ENCODE data around the gene CHST11. TPM values are rescaled to one million over a fixed set of nuclear protein-coding genes. Genes with fewer than 3 reads are reported as not detected.

Gene CHST11
- total and polyA plus RNA-seq, 4 donors: 0.57 to 11.1 (median 3.7) TPM

DNA sequence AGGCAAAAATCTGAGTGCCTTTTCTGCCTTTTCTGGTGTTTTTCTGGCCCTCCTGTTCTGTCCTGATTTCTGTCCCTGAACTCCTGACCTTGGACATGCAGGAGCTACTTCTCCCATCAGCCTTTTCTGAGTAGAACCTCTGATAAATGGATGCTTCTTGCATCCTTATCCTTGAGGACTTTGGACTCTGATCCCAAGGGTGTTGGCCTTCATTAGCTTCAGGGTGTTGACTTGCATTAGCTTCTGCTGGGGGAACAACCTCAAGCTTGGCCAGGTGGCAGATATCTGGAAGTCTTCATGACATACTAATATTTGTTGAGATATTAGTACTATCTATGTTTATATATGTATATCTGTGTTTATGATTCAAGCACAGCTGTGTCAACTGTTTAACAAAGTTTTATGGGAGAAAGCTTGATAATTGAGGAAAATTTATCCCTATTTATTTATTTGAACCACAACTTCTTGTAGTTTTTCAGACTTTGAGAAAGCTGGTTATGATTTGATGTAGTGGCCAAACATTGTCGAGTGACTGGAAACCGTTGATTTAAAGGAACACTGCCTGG is 124.3 kb downstream of the CHST11 start:
- no peak overlapping the region for H3K27ac ChIP-seq (ENCODE audit: low read depth in 1 of 2, low read length in 2 of 2)
- 80% methylated on average over 2 of the region's 2 CpGs for WGBS
- no peaks in the 10 kb centered on the region for H3K4me1 ChIP-seq (ENCODE audit: control insufficient read depth in 4 of 4, insufficient read depth in 4 of 4, low read length in 3 of 4)
- no peak for DNase-seq (ENCODE audit: low spot score)
- no peaks in the 10 kb centered on the region for H3K27me3 ChIP-seq (ENCODE audit: control insufficient read depth in 4 of 4, insufficient read depth in 4 of 4, low read length in 3 of 4)
- H3K9ac ChIP-seq (ENCODE audit: low read depth in 1 of 2, low read length in 2 of 2): no peak overlapping the region
- H3K4me3 ChIP-seq (ENCODE audit: low read depth in 1 of 3, low read length in 3 of 3): no peak overlapping the region
- no peaks in the 10 kb centered on the region for H3K36me3 ChIP-seq (ENCODE audit: control insufficient read depth in 4 of 4, insufficient read depth in 3 of 4, low read depth in 1 of 4, low read length in 3 of 4)
- TF ChIP-seq RXRA (IDR thresholded peaks at IDR 0.05): peak; percentile 15 to 66
- TF ChIP-seq, protein P1, sequence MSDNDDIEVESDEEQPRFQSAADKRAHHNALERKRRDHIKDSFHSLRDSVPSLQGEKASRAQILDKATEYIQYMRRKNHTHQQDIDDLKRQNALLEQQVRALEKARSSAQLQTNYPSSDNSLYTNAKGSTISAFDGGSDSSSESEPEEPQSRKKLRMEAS (IDR thresholded peaks at IDR 0.05): no peak
- peak; percentile 81 for TF ChIP-seq NR2F2 (IDR thresholded peaks at IDR 0.05)
- no peak for TF ChIP-seq YY1 (IDR thresholded peaks at IDR 0.05)
- H3K9me3 ChIP-seq (ENCODE audit: control insufficient read depth in 4 of 4, low read length in 3 of 4): no peaks in the 10 kb centered on the region

DNA sequence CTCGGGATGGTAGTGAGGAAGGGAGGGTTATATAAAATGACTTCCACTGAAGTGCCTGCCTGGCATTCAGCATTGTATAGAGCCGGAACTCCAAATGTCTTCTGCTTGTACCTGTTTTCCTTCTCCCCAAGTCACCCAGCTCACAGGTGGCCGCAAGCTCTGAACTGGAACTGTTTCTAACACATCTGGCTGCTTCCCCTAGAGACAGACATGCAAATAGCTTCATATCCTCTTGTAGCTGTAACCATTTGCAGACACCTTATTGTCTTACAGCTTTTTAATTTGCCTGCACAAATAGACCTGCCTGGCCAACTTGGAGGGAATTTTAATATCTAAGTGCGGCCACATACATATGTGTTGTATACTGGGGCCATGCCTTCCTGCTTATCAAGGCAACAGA is 126.0 kb downstream of the CHST11 start:
- TF ChIP-seq, protein P2, sequence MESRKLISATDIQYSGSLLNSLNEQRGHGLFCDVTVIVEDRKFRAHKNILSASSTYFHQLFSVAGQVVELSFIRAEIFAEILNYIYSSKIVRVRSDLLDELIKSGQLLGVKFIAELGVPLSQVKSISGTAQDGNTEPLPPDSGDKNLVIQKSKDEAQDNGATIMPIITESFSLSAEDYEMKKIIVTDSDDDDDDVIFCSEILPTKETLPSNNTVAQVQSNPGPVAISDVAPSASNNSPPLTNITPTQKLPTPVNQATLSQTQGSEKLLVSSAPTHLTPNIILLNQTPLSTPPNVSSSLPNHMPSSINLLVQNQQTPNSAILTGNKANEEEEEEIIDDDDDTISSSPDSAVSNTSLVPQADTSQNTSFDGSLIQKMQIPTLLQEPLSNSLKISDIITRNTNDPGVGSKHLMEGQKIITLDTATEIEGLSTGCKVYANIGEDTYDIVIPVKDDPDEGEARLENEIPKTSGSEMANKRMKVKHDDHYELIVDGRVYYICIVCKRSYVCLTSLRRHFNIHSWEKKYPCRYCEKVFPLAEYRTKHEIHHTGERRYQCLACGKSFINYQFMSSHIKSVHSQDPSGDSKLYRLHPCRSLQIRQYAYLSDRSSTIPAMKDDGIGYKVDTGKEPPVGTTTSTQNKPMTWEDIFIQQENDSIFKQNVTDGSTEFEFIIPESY (IDR thresholded peaks at IDR 0.05): no peak
- TF ChIP-seq HNF4G (IDR thresholded peaks at IDR 0.05) (no peak), NR2F2 (IDR thresholded peaks at IDR 0.05) (no peak), YY1 (IDR thresholded peaks at IDR 0.05) (no peak), SP1 (IDR thresholded peaks at IDR 0.05) (no peak)
- DNase-seq (ENCODE audit: low spot score): no peak
- Histone ChIP-seq H3K36me3 (ENCODE audit: control insufficient read depth in 4 of 4, insufficient read depth in 3 of 4, low read depth in 1 of 4, low read length in 3 of 4) (no peaks in the 10 kb centered on the region), H3K27ac (ENCODE audit: low read depth in 1 of 2, low read length in 2 of 2) (no peak overlapping the region), H3K4me1 (ENCODE audit: control insufficient read depth in 4 of 4, insufficient read depth in 4 of 4, low read length in 3 of 4) (no peaks in the 10 kb centered on the region), H3K9ac (ENCODE audit: low read depth in 1 of 2, low read length in 2 of 2) (no peak overlapping the region), H3K9me3 (ENCODE audit: control insufficient read depth in 4 of 4, low read length in 3 of 4) (no peaks in the 10 kb centered on the region), H3K4me3 (ENCODE audit: low read depth in 1 of 3, low read length in 3 of 3) (no peak overlapping the region), H3K27me3 (ENCODE audit: control insufficient read depth in 4 of 4, insufficient read depth in 4 of 4, low read length in 3 of 4) (no peaks in the 10 kb centered on the region)
- WGBS: 85% methylated on average over 4 of the region's 4 CpGs

- TF ChIP-seq FOXA1 (IDR thresholded peaks at IDR 0.05) (no peak), HNF4A (conservative IDR thresholded peaks at IDR 0.05) (no peak), SP1 (IDR thresholded peaks at IDR 0.05) (no peak), NR2F2 (IDR thresholded peaks at IDR 0.05) (no peak), HNF4G (IDR thresholded peaks at IDR 0.05) (no peak), RAD21 (IDR thresholded peaks at IDR 0.05) (no peak), YY1 (IDR thresholded peaks at IDR 0.05) (no peak), GABPA (IDR thresholded peaks at IDR 0.05 in 1 of 2, conservative IDR thresholded peaks at IDR 0.05 in 1 of 2) (no peak), CTCF (IDR thresholded peaks at IDR 0.05; ENCODE audit: low read depth, low read length, missing input control) (no peak), EGR1 (IDR thresholded peaks at IDR 0.05; ENCODE audit: low read depth in 2 of 2) (no peak), JUND (IDR thresholded peaks at IDR 0.05) (no peak), FOXA2 (IDR thresholded peaks at IDR 0.05) (no peak), TAF1 (conservative IDR thresholded peaks at IDR 0.05) (no peak), RXRA (IDR thresholded peaks at IDR 0.05) (no peak)
- TF ChIP-seq, protein P1 (IDR thresholded peaks at IDR 0.05): no peak
- TF ChIP-seq, protein P3, sequence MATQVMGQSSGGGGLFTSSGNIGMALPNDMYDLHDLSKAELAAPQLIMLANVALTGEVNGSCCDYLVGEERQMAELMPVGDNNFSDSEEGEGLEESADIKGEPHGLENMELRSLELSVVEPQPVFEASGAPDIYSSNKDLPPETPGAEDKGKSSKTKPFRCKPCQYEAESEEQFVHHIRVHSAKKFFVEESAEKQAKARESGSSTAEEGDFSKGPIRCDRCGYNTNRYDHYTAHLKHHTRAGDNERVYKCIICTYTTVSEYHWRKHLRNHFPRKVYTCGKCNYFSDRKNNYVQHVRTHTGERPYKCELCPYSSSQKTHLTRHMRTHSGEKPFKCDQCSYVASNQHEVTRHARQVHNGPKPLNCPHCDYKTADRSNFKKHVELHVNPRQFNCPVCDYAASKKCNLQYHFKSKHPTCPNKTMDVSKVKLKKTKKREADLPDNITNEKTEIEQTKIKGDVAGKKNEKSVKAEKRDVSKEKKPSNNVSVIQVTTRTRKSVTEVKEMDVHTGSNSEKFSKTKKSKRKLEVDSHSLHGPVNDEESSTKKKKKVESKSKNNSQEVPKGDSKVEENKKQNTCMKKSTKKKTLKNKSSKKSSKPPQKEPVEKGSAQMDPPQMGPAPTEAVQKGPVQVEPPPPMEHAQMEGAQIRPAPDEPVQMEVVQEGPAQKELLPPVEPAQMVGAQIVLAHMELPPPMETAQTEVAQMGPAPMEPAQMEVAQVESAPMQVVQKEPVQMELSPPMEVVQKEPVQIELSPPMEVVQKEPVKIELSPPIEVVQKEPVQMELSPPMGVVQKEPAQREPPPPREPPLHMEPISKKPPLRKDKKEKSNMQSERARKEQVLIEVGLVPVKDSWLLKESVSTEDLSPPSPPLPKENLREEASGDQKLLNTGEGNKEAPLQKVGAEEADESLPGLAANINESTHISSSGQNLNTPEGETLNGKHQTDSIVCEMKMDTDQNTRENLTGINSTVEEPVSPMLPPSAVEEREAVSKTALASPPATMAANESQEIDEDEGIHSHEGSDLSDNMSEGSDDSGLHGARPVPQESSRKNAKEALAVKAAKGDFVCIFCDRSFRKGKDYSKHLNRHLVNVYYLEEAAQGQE (IDR thresholded peaks at IDR 0.05): no peak
- TF ChIP-seq, protein P2 (IDR thresholded peaks at IDR 0.05): no peak
- no peaks in the 10 kb centered on the region for H3K27me3 ChIP-seq (ENCODE audit: control insufficient read depth in 4 of 4, insufficient read depth in 4 of 4, low read length in 3 of 4)
- H3K27ac ChIP-seq (ENCODE audit: low read depth in 1 of 2, low read length in 2 of 2): no peak overlapping the region
- H3K36me3 ChIP-seq (ENCODE audit: control insufficient read depth in 4 of 4, insufficient read depth in 3 of 4, low read depth in 1 of 4, low read length in 3 of 4): no peaks in the 10 kb centered on the region
- no peaks in the 10 kb centered on the region for H3K4me1 ChIP-seq (ENCODE audit: control insufficient read depth in 4 of 4, insufficient read depth in 4 of 4, low read length in 3 of 4)
- no peak overlapping the region for H3K4me3 ChIP-seq (ENCODE audit: low read depth in 1 of 3, low read length in 3 of 3)
- H3K9me3 ChIP-seq (ENCODE audit: control insufficient read depth in 4 of 4, low read length in 3 of 4): no peaks in the 10 kb centered on the region
- H3K9ac ChIP-seq (ENCODE audit: low read depth in 1 of 2, low read length in 2 of 2): no peak overlapping the region
- WGBS: 53% methylated on average over 4 of the region's 4 CpGs
- DNase-seq (ENCODE audit: low spot score): no peak
These were observed 126.6 kb downstream of the CHST11 start for GRCh38 chr12:104583301-104583700.

Data from liver (tissue), 9 donors.